ENCODE measurements around the gene CFAP119. TPM values are rescaled to one million over a fixed set of nuclear protein-coding genes. Genes with fewer than 3 reads are reported as not detected.
"Not testable (repeated sequence)": the region's sequence is repeated elsewhere in the genome, so short reads cannot be mapped to it uniquely, and the experiment has no call there.

CFAP119 gene
- polyA plus RNA-seq (2014; cell fraction: cytosol; rRNA removed) = 4.3 and 6.4 TPM in 2 replicates
- polyA plus RNA-seq (2014; cell fraction: nucleus; rRNA removed) = 29.9 and 34.1 TPM in 2 replicates

GRCh38 chr16:30761928-30762902 is at the start of gene CFAP119, which contains the start of gene RNF40:
Gene CFAP119, minus strand, starts transcription at chr16:30762062. Its CDS starts 314 bp downstream, at chr16:30761748.
Gene RNF40, plus strand, starts transcription at chr16:30762322. Its CDS starts 224 bp downstream, at chr16:30762546.
- peak; percentile 98 for DNase-seq (ENCODE audit: low spot score)

GRCh38 chr16:30809675-30810074 is 47.8 kb upstream of the CFAP119 start:
- DNase-seq (ENCODE audit: low spot score) = not testable (repeated sequence)

DNA sequence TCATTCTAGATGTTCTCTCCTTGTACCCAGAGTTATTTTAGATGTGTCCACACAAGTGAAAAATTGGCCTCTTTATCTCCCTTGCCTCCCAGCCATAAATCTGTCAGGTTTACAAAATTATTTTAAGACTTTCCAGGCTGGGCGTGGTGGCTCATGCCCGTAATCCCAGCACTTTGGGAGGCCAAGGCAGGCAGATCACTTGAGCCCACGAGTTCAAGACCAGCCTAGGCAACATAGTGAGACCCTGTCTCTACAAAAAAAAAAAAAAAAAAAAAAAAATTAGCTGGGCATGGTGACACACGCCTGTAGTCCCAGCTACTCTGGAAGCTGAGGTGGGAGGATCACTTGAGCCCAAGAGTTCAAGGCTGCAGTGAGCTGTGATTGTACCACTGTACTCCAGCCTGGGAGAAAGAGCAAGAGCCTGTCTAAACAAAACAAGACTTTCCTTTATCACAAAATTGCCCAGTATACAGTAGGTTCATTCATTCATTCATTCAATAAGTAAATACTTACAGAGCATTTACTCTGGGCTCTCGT is 47.1 kb upstream of the CFAP119 start:
- DNase-seq (ENCODE audit: low spot score) = not testable (repeated sequence)

DNA sequence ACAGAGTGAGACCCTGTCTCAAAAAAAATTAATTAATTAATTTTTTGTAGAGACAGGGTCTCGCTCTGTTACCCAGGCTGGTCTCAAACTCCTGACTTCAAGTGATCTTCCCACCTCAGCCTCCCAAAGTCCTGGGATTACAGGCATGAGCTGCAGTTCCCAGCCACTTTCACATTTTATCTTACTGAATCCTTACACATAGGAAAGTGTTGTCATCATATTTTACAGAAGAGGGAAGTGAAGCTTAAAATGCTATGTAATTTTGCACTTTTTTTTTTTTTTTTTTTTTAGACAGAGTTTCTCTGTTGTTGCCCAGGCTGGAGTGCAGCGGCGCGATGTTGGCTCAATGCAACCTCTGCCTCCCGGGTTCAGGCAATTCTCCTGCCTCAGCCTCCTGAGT is 46.3 kb upstream of the CFAP119 start:
- no peak for DNase-seq (ENCODE audit: low spot score)

DNA sequence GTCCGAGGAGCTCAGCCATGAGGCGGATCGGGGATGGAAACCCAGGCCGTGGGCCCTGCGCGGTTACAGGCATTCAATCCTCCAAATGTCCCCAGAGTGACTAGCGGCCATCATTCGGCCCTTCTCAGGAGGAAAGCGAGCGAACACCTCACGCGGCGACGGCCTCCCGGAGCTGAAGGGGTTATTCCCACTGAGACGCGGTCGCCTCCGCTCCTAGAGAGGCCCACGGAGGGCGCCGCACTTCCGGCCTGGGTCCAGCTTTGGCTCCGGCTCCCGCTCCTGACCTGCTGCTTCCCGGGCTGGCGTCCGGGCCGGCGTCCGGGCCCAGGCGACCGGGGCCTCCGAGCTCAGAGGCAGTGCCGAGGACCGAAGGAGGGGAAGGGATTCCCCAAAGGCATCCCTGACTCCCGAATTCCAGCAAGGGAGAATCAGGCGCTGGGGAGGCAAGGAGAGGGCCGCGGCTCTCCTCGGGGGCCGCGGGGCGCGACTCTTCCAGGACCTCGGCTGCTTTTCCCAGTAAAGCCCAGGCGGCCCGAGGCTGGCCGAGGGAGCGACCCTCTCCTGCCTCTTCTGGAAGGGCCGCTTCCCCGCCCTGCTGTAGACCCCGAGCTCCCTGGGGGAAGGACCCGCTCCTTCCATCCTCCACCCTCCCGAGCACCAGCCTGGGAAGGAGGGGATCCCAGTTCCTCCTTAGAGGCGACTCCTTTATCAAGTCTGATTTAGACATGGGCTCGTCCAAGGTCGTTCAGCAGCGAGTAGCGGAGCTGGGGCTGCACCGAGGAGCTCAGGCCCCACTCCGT is 43.7 kb upstream of the CFAP119 start:
- peak; percentile 87 for DNase-seq (ENCODE audit: low spot score)

GRCh38 chr16:30805056-30805369 is 43.2 kb upstream of the CFAP119 start:
- no peak for DNase-seq (ENCODE audit: low spot score)

DNA sequence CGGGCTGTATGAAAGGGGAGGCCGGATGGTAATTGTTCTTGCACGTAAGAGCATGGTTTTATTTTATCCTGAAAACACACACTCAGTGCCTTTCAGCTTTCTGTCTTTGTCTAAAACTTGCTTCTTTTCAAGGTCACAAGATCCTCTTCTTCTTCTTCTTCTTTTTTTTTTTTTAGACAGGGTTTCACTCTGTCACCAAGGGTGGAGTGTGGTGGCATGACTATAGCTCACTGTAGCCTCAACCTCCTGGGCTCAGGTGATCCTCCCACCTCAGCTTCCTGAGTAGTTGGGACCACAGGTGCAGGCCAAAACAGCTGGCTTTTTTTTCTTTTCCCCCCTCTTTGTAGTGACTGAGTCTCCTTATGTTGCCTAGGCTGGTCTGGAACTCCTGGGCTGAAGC is 41.1 kb upstream of the CFAP119 start:
- DNase-seq (ENCODE audit: low spot score) = no peak

DNA sequence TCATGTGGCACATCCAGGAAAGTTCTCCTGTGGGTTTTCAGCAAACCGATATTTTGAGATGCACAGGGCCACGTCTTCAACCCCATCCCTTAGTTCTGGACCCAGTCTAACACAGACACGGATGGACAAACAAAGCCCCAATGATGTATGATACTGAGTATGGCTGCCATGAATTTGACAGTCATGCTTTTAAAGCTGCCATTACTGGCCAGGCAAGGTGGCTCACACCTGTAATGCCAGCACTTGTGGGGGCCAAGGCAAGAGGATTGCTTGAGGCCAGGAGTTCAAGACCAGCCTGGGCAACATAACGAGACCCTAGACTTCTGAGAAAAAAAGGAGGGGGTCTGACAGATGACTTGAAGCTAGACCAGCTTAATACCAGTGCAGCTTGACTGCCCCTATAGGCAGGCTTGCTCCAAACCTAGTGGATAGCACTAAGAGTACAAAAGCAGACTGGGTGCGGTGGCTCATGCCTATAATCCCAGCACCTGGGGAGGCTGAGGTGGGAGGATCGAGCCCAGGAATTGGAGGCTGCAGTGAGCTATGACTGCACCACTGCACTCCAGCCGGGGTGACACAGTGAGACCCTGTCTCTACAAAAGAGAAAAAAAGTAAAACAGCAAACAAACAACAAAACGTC is 35.9 kb upstream of the CFAP119 start:
- no peak for DNase-seq (ENCODE audit: low spot score)

DNA sequence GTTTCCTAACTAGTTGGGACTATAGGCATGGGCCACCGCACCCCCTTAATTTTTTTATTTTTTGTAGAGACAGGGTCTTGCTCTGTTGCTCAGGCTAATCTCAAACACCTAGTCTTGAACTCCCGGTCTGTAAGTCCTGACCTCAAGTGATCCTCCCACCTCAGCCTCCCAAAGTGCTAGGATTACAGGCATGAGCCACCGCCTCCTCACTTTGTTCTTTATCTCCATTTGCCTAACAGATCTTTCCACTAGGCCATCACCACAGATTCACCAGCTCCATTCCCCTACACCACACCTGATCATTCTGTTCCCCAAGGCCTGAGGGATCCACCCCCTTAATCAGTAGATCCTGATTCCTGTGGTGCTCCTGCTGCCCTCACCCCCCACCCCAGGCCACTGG is 32.8 kb upstream of the CFAP119 start:
- no peak for DNase-seq (ENCODE audit: low spot score)

DNA sequence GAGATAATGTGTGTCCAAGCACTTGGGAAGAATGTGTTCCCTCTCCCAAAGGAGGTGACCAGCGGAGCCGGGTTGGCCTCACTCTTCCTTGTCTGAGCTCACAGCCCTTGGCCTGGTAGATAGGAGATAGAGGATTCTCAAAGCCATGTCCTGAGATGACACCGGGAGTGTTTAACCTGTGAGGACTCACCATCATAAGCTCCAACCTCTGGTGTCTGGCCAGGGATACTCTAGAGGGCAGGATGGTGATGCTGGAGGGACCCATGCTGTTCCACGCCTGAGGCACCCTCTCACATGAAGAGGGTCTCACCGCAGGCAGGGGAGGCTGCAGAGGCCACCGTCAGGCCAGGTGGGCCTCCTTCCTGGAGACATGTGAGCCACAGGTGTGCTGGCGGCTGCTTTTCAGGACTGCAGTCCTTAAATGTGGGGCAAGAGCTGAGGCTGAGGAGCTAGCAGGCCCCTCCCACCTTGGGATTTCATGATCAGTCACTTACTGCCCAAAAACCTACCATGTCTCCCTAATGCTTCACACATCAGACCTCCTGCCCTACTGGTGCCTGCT is 31.7 kb upstream of the CFAP119 start:
- DNase-seq (ENCODE audit: low spot score) = no peak

DNA sequence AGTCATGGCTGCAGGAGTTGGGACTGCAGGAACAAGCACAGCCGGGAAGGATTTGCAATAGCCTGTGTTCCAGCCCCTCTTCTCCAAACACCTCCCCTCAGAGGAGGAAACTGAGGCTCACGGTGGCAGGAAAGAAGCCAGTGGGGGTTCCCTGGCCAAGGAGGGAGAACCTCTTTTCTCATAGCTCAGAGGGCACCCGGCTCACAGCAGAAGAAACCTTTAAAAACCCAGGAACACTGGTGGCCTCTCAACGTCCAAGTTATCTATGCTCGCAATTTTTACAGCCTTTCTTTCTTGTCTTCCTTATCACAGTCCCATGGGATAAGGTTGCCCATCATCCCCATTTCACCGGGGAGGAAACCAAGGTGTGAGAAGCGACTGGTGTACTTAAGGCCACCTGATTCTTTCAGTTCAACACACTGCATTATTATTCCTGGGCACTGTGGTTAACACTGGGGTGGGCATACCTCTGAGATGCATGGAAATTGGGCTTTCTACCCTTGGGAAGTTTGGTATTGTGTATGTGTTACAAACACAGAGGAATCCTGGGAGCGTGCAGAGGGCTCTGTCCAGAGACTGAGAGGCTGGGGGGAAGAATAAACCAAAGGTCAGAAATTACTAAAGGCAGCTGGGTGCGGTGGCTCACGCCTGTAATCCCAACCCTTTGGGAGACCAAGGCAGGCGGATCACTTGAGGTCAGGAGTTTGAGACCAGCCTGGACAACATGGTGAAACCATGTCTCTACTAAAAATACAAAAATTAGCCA is 25.9 kb upstream of the CFAP119 start:
- DNase-seq (ENCODE audit: low spot score) = no peak

- DNase-seq (ENCODE audit: low spot score) = peak; percentile 84
These were observed 25.2 kb upstream of the CFAP119 start, which contains the start of gene ZNF629 for GRCh38 chr16:30786936-30787612. Gene ZNF629, minus strand, starts transcription at chr16:30787205. Its CDS starts 2,723 bp downstream, at chr16:30784482.

DNA sequence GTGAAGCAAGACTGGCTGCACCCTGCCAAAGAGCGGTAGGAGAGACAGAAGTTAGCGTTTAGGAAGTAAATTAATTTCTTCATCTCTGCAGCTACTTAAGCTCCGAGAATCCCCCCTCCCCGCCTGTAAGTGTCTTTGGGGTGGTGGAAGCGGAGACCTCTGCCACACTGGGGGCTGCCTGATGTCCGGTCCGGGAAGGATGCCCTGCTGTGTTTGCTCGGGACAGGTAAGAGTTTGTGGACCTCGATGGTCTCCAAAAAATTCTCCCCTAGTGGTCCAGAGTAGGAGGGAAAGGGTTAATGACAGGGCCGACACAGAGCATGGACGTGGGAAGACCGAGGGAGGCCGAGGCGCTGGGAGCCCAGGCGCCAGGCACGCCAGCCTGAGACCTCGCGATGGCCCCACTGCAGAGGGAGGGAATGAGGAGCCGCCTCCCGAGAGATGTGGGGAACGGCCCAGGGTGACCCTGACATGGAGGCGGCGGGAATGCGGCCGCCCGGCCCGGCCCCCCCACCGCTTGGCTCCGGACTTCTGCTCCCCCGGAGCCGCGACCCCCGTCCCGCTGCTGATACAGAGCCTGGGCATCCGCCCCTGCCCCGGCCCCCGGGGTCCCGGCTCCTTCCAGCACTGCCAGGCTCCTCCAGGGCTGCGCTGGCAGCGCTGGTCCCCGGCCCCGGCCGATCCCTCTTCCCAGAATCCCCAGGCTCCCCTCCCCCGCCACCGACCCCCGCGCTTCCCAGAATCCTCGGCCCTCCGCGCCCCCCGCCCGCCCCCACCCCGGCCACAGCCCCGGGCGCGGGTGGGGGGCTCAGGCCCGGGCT is 24.5 kb upstream of the CFAP119 start:
- DNase-seq (ENCODE audit: low spot score) = peak; percentile 54

- no peak for DNase-seq (ENCODE audit: low spot score)
These were observed 23.6 kb upstream of the CFAP119 start for GRCh38 chr16:30785126-30786106.

DNA sequence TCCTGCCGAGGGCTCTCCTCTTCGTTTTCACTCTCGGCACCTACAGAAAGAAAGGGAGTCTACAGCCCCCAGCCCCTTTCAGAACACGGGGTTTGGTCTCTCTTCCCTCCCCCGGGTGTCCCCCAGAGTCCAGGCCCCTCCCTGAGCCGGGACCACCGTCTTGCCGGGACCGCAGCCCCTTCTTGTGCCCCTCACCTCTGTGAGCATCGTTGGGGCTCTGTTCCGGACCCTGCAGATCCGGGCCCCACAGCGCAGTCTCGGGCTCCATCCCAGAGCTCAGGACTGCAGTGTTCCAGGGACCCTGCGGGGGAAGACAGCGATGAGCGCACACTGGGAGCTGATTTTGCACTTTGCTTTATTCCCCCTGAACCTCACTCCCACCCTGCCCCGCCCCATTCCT is 22.4 kb upstream of the CFAP119 start:
- no peak for DNase-seq (ENCODE audit: low spot score)

DNA sequence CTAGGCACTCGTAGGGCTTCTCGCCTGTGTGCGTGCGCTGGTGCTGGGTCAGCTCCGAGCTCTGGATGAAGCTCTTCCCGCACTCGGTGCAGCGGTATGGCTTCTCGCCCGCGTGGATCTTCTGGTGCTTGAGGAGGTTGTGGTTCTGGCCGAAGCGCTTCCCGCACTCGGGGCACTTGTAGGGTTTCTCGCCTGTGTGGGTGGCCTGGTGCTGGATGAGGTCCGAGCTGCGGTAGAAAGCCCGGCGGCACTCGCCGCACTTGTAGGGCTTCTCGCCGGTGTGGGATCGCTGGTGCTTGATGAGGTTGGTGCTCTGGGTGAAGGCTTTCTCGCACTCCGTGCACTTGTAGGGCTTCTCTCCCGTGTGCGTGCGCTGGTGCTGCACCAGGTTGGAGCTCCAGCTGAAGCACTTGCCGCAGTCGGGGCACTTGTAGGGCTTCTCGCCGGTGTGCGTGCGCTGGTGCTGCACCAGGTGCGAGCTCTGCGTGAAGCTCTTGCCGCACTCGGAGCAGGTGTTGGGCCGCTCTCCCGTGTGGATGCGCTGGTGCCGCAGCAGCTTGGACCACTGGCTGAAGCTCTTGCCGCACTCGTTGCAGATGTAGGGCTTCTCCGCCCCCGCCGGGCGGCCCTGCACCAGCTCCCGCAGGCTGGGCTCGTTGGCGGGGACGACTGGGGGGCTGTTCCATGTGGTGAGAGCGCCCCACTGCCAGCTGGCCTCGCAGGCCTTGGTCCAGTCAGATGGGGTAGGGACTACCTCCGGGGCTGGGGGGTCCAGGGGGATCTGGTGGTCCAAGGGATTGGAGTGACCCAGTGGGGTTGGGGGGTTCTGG is 21.6 kb upstream of the CFAP119 start:
- DNase-seq (ENCODE audit: low spot score) = no peak

Data from SK-N-DZ (cell line).